Measurements from ENCODE around the gene FSTL4.

DNA sequence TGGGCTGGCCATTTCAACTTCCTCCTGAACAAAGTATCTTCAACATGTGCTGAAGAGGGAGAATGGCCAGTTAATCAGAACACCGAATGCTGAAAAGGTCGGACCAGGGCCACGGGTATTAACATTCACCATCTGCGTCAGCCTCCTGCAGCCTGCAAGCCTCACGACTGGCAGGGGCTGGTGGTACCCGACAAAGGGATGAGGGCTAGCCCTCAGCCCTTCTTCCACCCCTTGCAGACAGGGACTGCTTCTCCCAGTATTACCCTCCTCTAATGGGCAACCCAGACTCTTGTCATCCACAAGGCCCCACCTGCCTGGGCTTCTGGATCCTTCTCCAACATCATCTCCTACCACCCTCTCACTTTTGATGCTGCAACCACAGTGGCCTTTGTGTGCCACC lies 246.6 kb downstream of the FSTL4 start:
- TF ChIP-seq EP300 (IDR thresholded peaks at IDR 0.05), result no peak
- TF ChIP-seq, protein P1, sequence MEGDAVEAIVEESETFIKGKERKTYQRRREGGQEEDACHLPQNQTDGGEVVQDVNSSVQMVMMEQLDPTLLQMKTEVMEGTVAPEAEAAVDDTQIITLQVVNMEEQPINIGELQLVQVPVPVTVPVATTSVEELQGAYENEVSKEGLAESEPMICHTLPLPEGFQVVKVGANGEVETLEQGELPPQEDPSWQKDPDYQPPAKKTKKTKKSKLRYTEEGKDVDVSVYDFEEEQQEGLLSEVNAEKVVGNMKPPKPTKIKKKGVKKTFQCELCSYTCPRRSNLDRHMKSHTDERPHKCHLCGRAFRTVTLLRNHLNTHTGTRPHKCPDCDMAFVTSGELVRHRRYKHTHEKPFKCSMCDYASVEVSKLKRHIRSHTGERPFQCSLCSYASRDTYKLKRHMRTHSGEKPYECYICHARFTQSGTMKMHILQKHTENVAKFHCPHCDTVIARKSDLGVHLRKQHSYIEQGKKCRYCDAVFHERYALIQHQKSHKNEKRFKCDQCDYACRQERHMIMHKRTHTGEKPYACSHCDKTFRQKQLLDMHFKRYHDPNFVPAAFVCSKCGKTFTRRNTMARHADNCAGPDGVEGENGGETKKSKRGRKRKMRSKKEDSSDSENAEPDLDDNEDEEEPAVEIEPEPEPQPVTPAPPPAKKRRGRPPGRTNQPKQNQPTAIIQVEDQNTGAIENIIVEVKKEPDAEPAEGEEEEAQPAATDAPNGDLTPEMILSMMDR (IDR thresholded peaks at IDR 0.05), result no peak

Data from upper lobe of left lung (tissue), 4 donors.